ENCODE results near the gene EVX2.

- peak; percentile 67 for TF ChIP-seq EZH2 (IDR thresholded peaks at IDR 0.05; ENCODE audit: insufficient read depth, low read length)
- TF ChIP-seq CTCF (IDR thresholded peaks at IDR 0.05; ENCODE audit: insufficient read depth, low read depth, low read length), result no peak
Observed at GRCh38 chr2:176128172-176128981, 44.6 kb upstream of the EVX2 start.
